Ishikawa (cell line): ENCODE measurements around the gene ARHGAP45.

ENCODE experiments used
- CEBPB ChIP-seq: IDR thresholded peaks from 2 replicates; pipeline ENCODE4 v1.6.1; 2012
- CREB1 ChIP-seq: IDR thresholded peaks from 2 replicates; pipeline ENCODE4 v1.6.1; 2012; ENCODE audit warnings: low read depth
- EGR1 ChIP-seq: IDR thresholded peaks from 2 replicates; pipeline ENCODE4 v1.6.1; 2012
- EP300 ChIP-seq: IDR thresholded peaks from 2 replicates; pipeline ENCODE4 v1.6.1; 2012; ENCODE audit warnings: borderline replicate concordance
- FOXM1 ChIP-seq: IDR thresholded peaks from 2 replicates; pipeline ENCODE4 v1.6.1; 2012; ENCODE audit warnings: low read depth, borderline replicate concordance
- MAX ChIP-seq: IDR thresholded peaks from 2 replicates; pipeline ENCODE4 v1.6.1; 2012
- NFIC ChIP-seq: IDR thresholded peaks from 2 replicates; pipeline ENCODE4 v1.6.1; 2012
- RAD21 ChIP-seq: IDR thresholded peaks from 2 replicates; pipeline ENCODE4 v1.6.1; 2012; ENCODE audit warnings: low read depth
- REST ChIP-seq: IDR thresholded peaks from 2 replicates; pipeline ENCODE4 v1.6.1; 2012; ENCODE audit warnings: low read depth, mild to moderate bottlenecking
- TAF1 ChIP-seq: IDR thresholded peaks from 2 replicates; pipeline ENCODE4 v1.6.1; 2012; ENCODE audit warnings: low read depth, mild to moderate bottlenecking
- TCF12 ChIP-seq: IDR thresholded peaks from 2 replicates; pipeline ENCODE4 v1.6.1; 2012; ENCODE audit warnings: low read depth
- TEAD4 ChIP-seq: IDR thresholded peaks from 2 replicates; pipeline ENCODE4 v1.6.1; 2012
- USF1 ChIP-seq: IDR thresholded peaks from 2 replicates; pipeline ENCODE4 v1.6.1; 2012
- YY1 ChIP-seq: IDR thresholded peaks from 2 replicates; pipeline ENCODE4 v1.6.1; 2012; ENCODE audit warnings: low read depth
- ZBTB7A ChIP-seq: IDR thresholded peaks from 2 replicates; pipeline ENCODE4 v1.6.1; 2012; ENCODE audit warnings: low read depth

Gene ARHGAP45

GRCh38 chr19:1119475-1120217 is 52.7 kb downstream of the ARHGAP45 start:
- TF ChIP-seq CEBPB (no peak), REST (no peak), NFIC (no peak), EP300 (no peak), TEAD4 (no peak), RAD21 (no peak), TCF12 (no peak), CREB1 (no peak), YY1 (no peak), FOXM1 (no peak), USF1 (no peak), ZBTB7A (no peak), EGR1 (no peak), TAF1 (no peak), MAX (no peak)

- TF ChIP-seq FOXM1 (no peak), CEBPB (no peak), TEAD4 (no peak), NFIC (no peak), EP300 (no peak), TAF1 (no peak), RAD21 (no peak), USF1 (no peak), MAX (no peak), REST (no peak), TCF12 (no peak), EGR1 (no peak), CREB1 (no peak), ZBTB7A (no peak), YY1 (no peak)
Observed at GRCh38 chr19:1121395-1121794, 54.4 kb downstream of the ARHGAP45 start.

GRCh38 chr19:1122021-1122971 is 55.3 kb downstream of the ARHGAP45 start:
- no peak for TF ChIP-seq RAD21
- no peak for TF ChIP-seq EP300
- no peak for TF ChIP-seq MAX
- TF ChIP-seq FOXM1 = no peak
- no peak for TF ChIP-seq NFIC
- TF ChIP-seq TAF1 = no peak
- TF ChIP-seq EGR1 = no peak
- TF ChIP-seq ZBTB7A = no peak
- TF ChIP-seq TCF12 = no peak
- TF ChIP-seq USF1 = no peak
- no peak for TF ChIP-seq REST
